OCI-LY3 (cell line): Measurements from ENCODE around the gene GIGYF1.

ENCODE experiments used
- CTCF ChIP-seq: fragments of 200-600, 300-600 bp; sonication (generic); IDR thresholded peaks from 2 replicates; pipeline ENCODE4 v1.5.1; 2014; ENCODE audit warnings: antibody characterized with exemption, low read length, low read depth
- EZH2phosphoT487 ChIP-seq: fragments of 200-600 bp; shearing (Covaris generic); IDR thresholded peaks from 2 replicates; pipeline ENCODE4 v1.6.1; 2018; ENCODE audit warnings: antibody characterized with exemption, mixed run types, low read depth

DNA sequence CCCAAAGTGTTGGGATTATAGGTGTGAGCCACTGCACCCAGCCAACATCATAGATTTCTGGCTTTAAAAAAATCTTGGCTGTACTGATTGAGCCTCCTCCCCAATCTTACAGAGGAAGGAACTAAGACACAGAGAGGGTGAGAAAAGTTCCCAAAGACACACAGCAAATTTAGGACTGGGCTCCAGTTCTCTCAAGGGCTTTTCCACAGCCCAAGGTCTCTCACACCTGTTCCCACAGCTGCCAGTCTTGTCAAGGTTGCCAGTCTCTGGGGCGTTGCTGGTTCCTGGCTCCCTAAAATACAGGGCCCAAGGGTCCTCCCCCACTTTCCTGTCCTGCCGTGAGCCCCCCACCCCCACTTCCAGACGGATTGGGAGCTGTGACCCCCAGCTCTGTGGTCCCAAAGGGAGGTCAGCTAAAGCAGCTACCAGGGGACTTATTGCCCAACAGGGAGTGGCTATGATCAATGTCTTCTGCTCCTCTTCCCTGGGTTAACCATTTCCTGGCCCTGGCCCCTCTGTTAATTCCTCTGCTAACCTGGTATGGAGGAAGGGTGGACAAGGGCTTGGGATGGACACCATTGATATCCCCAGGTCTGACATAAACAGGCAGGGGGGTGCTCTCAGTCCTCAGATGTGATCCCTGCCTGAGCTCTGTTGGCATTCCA, 36.2 kb upstream of the GIGYF1 start:
- no peak for TF ChIP-seq CTCF
- no peak for TF ChIP-seq EZH2phosphoT487
